ENCODE measurements around the gene ZCCHC7. TPM values are rescaled to one million over a fixed set of nuclear protein-coding genes. Genes with fewer than 3 reads are reported as not detected.

ZCCHC7 gene
- total and polyA plus RNA-seq, 2 of the 8 experiments (the other 6 are each of a cell fraction or from before 2014, with no cell fraction given): 12.2 to 27.5 TPM

DNA sequence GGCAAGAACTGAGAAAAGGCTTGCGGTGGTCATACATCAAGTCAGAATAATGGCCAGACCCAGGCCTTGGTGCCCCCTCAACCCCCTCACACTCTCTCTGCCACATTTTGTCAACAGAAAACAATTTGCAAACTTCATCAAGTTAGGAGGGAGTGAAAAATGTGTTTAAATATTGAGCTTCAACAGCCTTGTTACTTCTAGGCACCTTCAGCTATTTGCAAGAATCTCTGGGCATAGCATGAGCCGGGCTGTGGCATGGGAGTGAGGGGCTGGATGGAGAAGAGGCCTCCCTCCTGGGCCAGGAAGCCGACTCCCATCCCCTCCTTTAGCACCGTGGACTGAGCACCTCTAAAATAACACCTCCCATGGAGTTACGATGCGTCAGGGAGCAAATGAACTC lies 249.9 kb downstream of the ZCCHC7 start:
- no peak overlapping the region for H4K91ac ChIP-seq (replicated peaks; ENCODE audit: insufficient read length, low read length)
- no peaks in the 10 kb centered on the region for H3K27me3 ChIP-seq (replicated peaks in 1 of 4; ENCODE audit: control insufficient read depth in 3 of 4, extremely low read depth in 1 of 4, insufficient read depth in 3 of 4, low read length in 3 of 4)
- H2BK20ac ChIP-seq (ENCODE audit: low read length): no peak overlapping the region
- DNase-seq (ENCODE audit: low read depth in 1 of 2, low spot score in 2 of 2) (no peak), FAIRE-seq (no peak)
- H3K18ac ChIP-seq (ENCODE audit: extremely low read depth, low read length): no peak overlapping the region
- no peak overlapping the region for H3K23ac ChIP-seq (ENCODE audit: insufficient read length)
- H3K14ac ChIP-seq (ENCODE audit: insufficient read length): no peak overlapping the region
- H2AFZ ChIP-seq (ENCODE audit: low read length): no peak overlapping the region
- WGBS, 2 experiments (ENCODE audit: extremely low coverage in 1 of 2, insufficient coverage in 1 of 2, insufficient read length in 1 of 2, insufficient replicate concordance in 2 of 2, low coverage in 1 of 2, low lambda C conversion rate in 2 of 2, missing lambda C conversion rate in 1 of 2): 89% methylated on average over 6 of the region's 6 CpGs; no CpG with 5 or more reads in 1 of the 2 experiments
- H3K4me2 ChIP-seq (ENCODE audit: insufficient read depth in 1 of 2, low read depth in 2 of 2, low read length in 2 of 2): no peak overlapping the region
- no peak overlapping the region for H2BK12ac ChIP-seq (ENCODE audit: low read depth, low read length)
- no peak overlapping the region for H2BK120ac ChIP-seq (replicated peaks; ENCODE audit: low read depth, low read length)
- no peak overlapping the region for H3K56ac ChIP-seq (replicated peaks; ENCODE audit: insufficient read length, low read depth, low read length)
- no peak overlapping the region for H3K9ac ChIP-seq (replicated peaks in 1 of 4; ENCODE audit: extremely low read depth in 1 of 4, low read depth in 3 of 4, low read length in 3 of 4)
- H4K8ac ChIP-seq (ENCODE audit: extremely low read depth, insufficient read depth, low read length): no peak overlapping the region
- H3K79me2 ChIP-seq (ENCODE audit: control insufficient read depth in 1 of 2, insufficient read depth in 2 of 2, low read length in 2 of 2): no peaks in the 10 kb centered on the region
- no peak overlapping the region for H3K4ac ChIP-seq (replicated peaks; ENCODE audit: insufficient read length, low read depth, low read length)
- no peaks in the 10 kb centered on the region for H3K9me3 ChIP-seq (ENCODE audit: insufficient read depth in 2 of 2, low read depth in 1 of 2, low read length in 1 of 2)
- no peaks in the 10 kb centered on the region for H3K36me3 ChIP-seq (ENCODE audit: control insufficient read depth in 2 of 4, insufficient read depth in 4 of 4, low read length in 3 of 4)
- TF ChIP-seq SP2 (IDR thresholded peaks at IDR 0.05; ENCODE audit: low read length): no peak
- no peak for TF ChIP-seq POLR2A (IDR thresholded peaks at IDR 0.05; ENCODE audit: control extremely low read depth in 1 of 2, low read depth in 2 of 2, low read length in 2 of 2)
- TF ChIP-seq TBP (IDR thresholded peaks at IDR 0.05; ENCODE audit: low read depth, low read length): no peak
- no peak for TF ChIP-seq ZNF274 (IDR thresholded peaks at IDR 0.05; ENCODE audit: borderline replicate concordance, extremely low read depth, low read length)
- no peak for TF ChIP-seq TEAD4 (IDR thresholded peaks at IDR 0.05; ENCODE audit: low read depth, low read length)
- TF ChIP-seq NANOG (IDR thresholded peaks at IDR 0.05; ENCODE audit: insufficient read depth, low read depth, low read length, poor library complexity, severe bottlenecking): no peak
- no peak for TF ChIP-seq RAD21 (IDR thresholded peaks at IDR 0.05 in 1 of 2, conservative IDR thresholded peaks at IDR 0.05 in 1 of 2; ENCODE audit: low read depth in 2 of 2, low read length in 2 of 2)
- no peak for TF ChIP-seq EZH2 (IDR thresholded peaks at IDR 0.05; ENCODE audit: low read depth, low read length, severe bottlenecking)
- no peak for TF ChIP-seq HDAC6 (IDR thresholded peaks at IDR 0.05; ENCODE audit: low read depth, low read length)
- TF ChIP-seq E2F6 (IDR thresholded peaks at IDR 0.05): no peak
- no peak for TF ChIP-seq CEBPB (IDR thresholded peaks at IDR 0.05; ENCODE audit: low read depth, low read length)
- TF ChIP-seq GTF2F1 (IDR thresholded peaks at IDR 0.05; ENCODE audit: borderline replicate concordance, low read depth, low read length): no peak
- no peak for TF ChIP-seq RFX5 (IDR thresholded peaks at IDR 0.05; ENCODE audit: borderline replicate concordance, low read depth, low read length)
- no peak for TF ChIP-seq PHF8 (conservative IDR thresholded peaks at IDR 0.05; ENCODE audit: low read depth, low read length)
- TF ChIP-seq SP1 (IDR thresholded peaks at IDR 0.05; ENCODE audit: low read depth, low read length): no peak
- CTCF ChIA-PET (ENCODE audit: partially characterized antibody): no interaction called here
- no peaks in the 10 kb centered on the region for H3K79me1 ChIP-seq (ENCODE audit: low read depth, low read length)
- H3K4me1 ChIP-seq (replicated peaks in 1 of 4; ENCODE audit: control insufficient read depth in 3 of 4, insufficient read depth in 4 of 4, low read length in 3 of 4): 0 out of 7 replicates have a peak, but pooled peaks cover 0 to 2% (median 0%) of the 10 kb centered on the region in 4 experiments
- no peaks in the 10 kb centered on the region for H4K20me1 ChIP-seq (replicated peaks in 1 of 2; ENCODE audit: control insufficient read depth in 1 of 2, insufficient read depth in 2 of 2, low read length in 2 of 2)
- POLR2A ChIA-PET (ENCODE audit: partially characterized antibody): no interaction called here
- H2BK5ac ChIP-seq (ENCODE audit: low read depth, low read length): no peak overlapping the region
- no peak overlapping the region for H3K4me3 ChIP-seq (ENCODE audit: extremely low read depth in 1 of 4, insufficient read depth in 2 of 4, low read depth in 3 of 4, low read length in 4 of 4)
- no peaks in the 10 kb centered on the region; the same call in 1 of the 2 replicates for H3K23me2 ChIP-seq (ENCODE audit: low read depth, low read length)
- H2BK15ac ChIP-seq (ENCODE audit: low read length): no peak overlapping the region
- H3K27ac ChIP-seq (ENCODE audit: low read depth, low read length): no peak overlapping the region
- H2AK5ac ChIP-seq (ENCODE audit: low read depth, low read length): no peak overlapping the region
- no peak overlapping the region for H4K5ac ChIP-seq (ENCODE audit: insufficient read length, low read depth, low read length)
